Endothelial cell of umbilical vein (primary cell): ENCODE data around the gene PTPN22. TPM values are rescaled to one million over a fixed set of nuclear protein-coding genes. Genes with fewer than 3 reads are reported as not detected.

Source experiments
- BruUV-seq: library from RNA; stranded (reverse); fragments of 400-500 nt; replicated peaks from 2 replicates; lab custom pipeline; 2021; lab: Mats Ljungman, UMichigan
- CTCF ChIA-PET: fragments of 300-600, 350-600 bp; sonication (Branson Sonifier 250); formaldehyde crosslinking; loops from one replicate; lab custom pipeline; 2021; ENCODE audit warnings: antibody characterized with exemption, inconsistent platforms; lab: Charles Lee
- POLR2A ChIA-PET: fragments of 300-600, 350-600 bp; sonication (Branson Sonifier 250); formaldehyde crosslinking; loops from one replicate; lab custom pipeline; 2021; ENCODE audit warnings: antibody characterized with exemption, inconsistent platforms; lab: Charles Lee
- DNase-seq: peaks from one replicate; pipeline ENCODE4 v3.0.0-alpha.2; 2011; ENCODE audit warnings: low read depth, low spot score
- FAIRE-seq: peaks from 2 replicates; lab custom pipeline; 2011; peaks lifted over from hg19 to GRCh38; lab: Jason Lieb, UNC
- H2AFZ ChIP-seq: 2 replicates; pipeline ENCODE4 v1.6.0; 2012; ENCODE audit warnings: low read depth, low read length, control low read depth, inconsistent platforms
- H3K27ac ChIP-seq: 2 replicates; pipeline ENCODE4 v1.5.1; 2011; ENCODE audit warnings: low read depth, mild to moderate bottlenecking, control low read depth, low read length, moderate library complexity; ENCODE audit not compliant: insufficient read depth
- H3K27me3 ChIP-seq, 2 experiments: 2 replicates each; pipeline versions ENCODE4 v1.6.0 to v1.6.1; 2011; ENCODE audit warnings: low read length in 2 of 2, mixed read lengths in 1 of 2; ENCODE audit not compliant: control insufficient read depth in 2 of 2, insufficient read depth in 2 of 2
- H3K36me3 ChIP-seq, 2 experiments: 2 replicates in 1 of 2; 3 replicates in 1 of 2; pipeline ENCODE4 v1.5.1; 2011; ENCODE audit warnings: low read length in 2 of 2, mild to moderate bottlenecking in 1 of 2, moderate library complexity in 1 of 2; ENCODE audit not compliant: control insufficient read depth in 2 of 2, insufficient read depth in 2 of 2; ENCODE audit errors: extremely low read depth in 1 of 2
- H3K4me1 ChIP-seq: 3 replicates; pipeline ENCODE4 v1.5.1; 2011; ENCODE audit warnings: mild to moderate bottlenecking, low read length; ENCODE audit not compliant: control insufficient read depth, insufficient read depth; ENCODE audit errors: extremely low read depth
- H3K4me2 ChIP-seq: 2 replicates; pipeline ENCODE4 v1.6.1; 2011; ENCODE audit warnings: low read length, control low read depth, mixed read lengths; ENCODE audit not compliant: insufficient read depth
- H3K4me3 ChIP-seq, 3 experiments: fragments of 200-600 bp in 1 of 3; sonication (generic), shearing (Covaris generic) in 1 of 3; replicated peaks in 1 of 3; 2 replicates each; pipeline ENCODE4 v1.5.1; 2011 to 2016; ENCODE audit warnings: control low read depth in 3 of 3, low read length in 3 of 3, mild to moderate bottlenecking in 2 of 3, inconsistent platforms in 1 of 3, low read depth in 1 of 3, moderate library complexity in 1 of 3; ENCODE audit not compliant: insufficient read depth in 1 of 3
- H3K79me2 ChIP-seq: 2 replicates; pipeline ENCODE4 v1.6.0; 2012; ENCODE audit warnings: low read length, inconsistent platforms; ENCODE audit not compliant: control insufficient read depth, insufficient read depth
- H3K9ac ChIP-seq: replicated peaks from 2 replicates; pipeline ENCODE3; 2011; ENCODE audit warnings: low read length, control low read depth; ENCODE audit not compliant: insufficient read depth; ENCODE audit errors: extremely low read depth
- H3K9me1 ChIP-seq: replicated peaks from 3 replicates; pipeline ENCODE4 v1.6.0; 2011; ENCODE audit warnings: mild to moderate bottlenecking, low read length; ENCODE audit not compliant: control insufficient read depth, insufficient read depth; ENCODE audit errors: extremely low read depth
- H3K9me3 ChIP-seq: replicated peaks from 2 replicates; pipeline ENCODE4 v1.5.1; 2012; ENCODE audit warnings: low read length, inconsistent platforms; ENCODE audit not compliant: control insufficient read depth, insufficient read depth
- H4K20me1 ChIP-seq: replicated peaks from 2 replicates; pipeline ENCODE3; 2011; ENCODE audit warnings: mild to moderate bottlenecking, low read length; ENCODE audit not compliant: control insufficient read depth, insufficient read depth; ENCODE audit errors: extremely low read depth
- FOS ChIP-seq: IDR thresholded peaks from 2 replicates; pipeline ENCODE4 v1.6.1; 2011; ENCODE audit warnings: mild to moderate bottlenecking, low read length, moderate library complexity, borderline replicate concordance; ENCODE audit not compliant: insufficient read depth
- JUN ChIP-seq: IDR thresholded peaks from 2 replicates; pipeline ENCODE4 v1.6.1; 2011; ENCODE audit warnings: borderline replicate concordance, low read depth; ENCODE audit not compliant: insufficient read length, insufficient read depth
- MYC ChIP-seq: IDR thresholded peaks from one replicate; pipeline ENCODE4 v1.6.1; 2011; ENCODE audit warnings: mild to moderate bottlenecking, low read depth, low read length
- dilution Hi-C: fragments of 300-500 bp; cut with MboI; formaldehyde crosslinking; loops from one replicate; pipeline ENCODE4 v1.15.0; 2019; ENCODE audit warnings: low sequenced_read_pairs; ENCODE audit not compliant: extremely low pct_ligation_motif_present
- intact Hi-C: fragments of 100-400 bp; cut with micrococcal nuclease; formaldehyde crosslinking; loops from one replicate; pipeline ENCODE4 v1.10.0; 2022
- polyA plus RNA-seq, 4 experiments: library from polyadenylated mRNA; depleted of rRNA in 3 of 4; stranded (reverse) in 3 of 4; unstranded in 1 of 4; fragments of >200 nt; gene quantifications; 2 replicates each; pipeline versions ENCODE4 v1.2.1 to v1.2.3, GENCODE V29; 2011 to 2012; ENCODE audit warnings: missing spikeins in 1 of 4
- total RNA-seq: library from RNA; stranded (reverse); gene quantifications from 2 replicates; pipeline ENCODE4 v1.2.3, GENCODE V29; 2021

Gene PTPN22
- total and polyA plus RNA-seq, 2 donors (not counting 3 experiments of a cell fraction or from before 2014, with no cell fraction given): not detected

DNA sequence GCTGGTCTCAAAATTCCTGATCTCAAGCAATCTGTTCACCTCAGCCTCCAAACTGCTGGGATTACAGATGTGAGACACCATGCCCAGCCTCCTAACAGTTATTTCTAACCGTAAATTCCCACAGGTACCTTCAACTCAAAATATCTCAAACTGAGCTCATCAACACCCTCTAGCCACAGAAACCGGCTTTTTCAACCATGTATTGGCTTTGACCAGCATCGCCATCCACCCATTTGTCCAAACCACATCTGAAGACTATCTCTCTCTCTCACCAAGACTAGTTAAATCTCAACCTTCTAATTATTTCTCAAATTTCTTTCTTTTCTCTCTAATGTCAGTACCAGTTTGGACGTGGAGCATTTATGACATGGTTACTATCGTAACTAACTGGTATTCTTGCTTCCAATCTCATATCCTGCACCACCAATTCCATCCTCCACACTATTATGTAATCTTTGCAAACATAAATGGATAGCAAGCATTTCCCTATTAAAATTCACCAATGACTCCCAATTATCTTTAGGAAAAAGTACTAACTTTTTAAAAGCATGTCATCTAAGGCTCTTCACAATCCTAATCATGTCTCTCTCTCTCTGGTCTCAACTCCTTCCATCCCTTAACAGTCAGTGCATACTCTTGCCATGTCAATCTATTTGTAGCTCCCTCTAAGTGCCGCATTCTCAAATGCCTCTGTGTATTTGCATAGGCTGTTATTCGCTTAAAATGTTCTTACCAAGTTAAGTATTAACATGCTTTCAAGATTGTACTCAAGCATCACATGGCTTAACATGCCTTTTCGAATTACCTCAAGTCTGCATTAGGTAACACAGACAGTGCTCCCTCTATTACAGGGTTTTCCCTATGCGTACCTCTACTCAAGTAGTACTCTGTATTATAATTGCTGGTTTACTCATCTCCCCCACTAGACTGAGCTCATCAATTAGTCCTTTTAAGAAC lies 77.4 kb downstream of the PTPN22 start:
- POLR2A ChIA-PET: no interaction called here

DNA sequence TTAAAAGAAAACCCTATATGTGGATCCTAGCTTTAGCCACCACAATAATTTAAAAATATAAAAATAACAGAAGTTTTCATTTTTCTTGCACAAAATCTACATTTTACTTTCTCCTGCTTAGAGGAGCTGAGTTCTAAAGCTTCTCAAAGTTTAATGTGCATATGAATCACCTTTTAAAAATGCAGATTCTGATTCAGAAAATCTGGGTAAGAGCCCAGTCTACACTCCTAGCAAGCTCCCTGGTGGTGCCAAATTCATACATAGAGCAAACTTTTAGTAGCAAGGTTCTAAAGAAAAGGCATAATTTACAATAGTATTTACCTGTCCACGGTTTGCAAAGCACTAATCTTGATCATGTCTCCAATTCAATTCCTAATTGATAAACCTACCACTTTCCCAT lies 78.5 kb downstream of the PTPN22 start:
- no peak overlapping the region for H3K4me2 ChIP-seq
- ChIA-PET CTCF (interaction anchor here (0.6 to 1.1 kb wide), 2 partner anchors 17 to 19 kb away, joined by 3 read pairs; partner anchors contain the start of gene RSBN1), POLR2A (no interaction called here)
- peaks cover 5% of the 10 kb centered on the region for H3K4me1 ChIP-seq
- no TSS peak for BruUV-seq
- no peaks in the 10 kb centered on the region for H3K9me3 ChIP-seq
- FAIRE-seq (no peak), DNase-seq (no peak)
- TF ChIP-seq FOS: no peak
- TF ChIP-seq JUN: no peak
- no peaks in the 10 kb centered on the region for H3K27me3 ChIP-seq
- H3K79me2 ChIP-seq: peaks cover 31% of the 10 kb centered on the region
- no peak overlapping the region for H2AFZ ChIP-seq
- dilution Hi-C loops: no loop called here
- intact Hi-C loops: no loop called here
- no peaks in the 10 kb centered on the region for H3K9me1 ChIP-seq
- no peaks in the 10 kb centered on the region for H4K20me1 ChIP-seq
- H3K36me3 ChIP-seq: peaks cover 2% of the 10 kb centered on the region in 2 experiments
- no peak overlapping the region for H3K27ac ChIP-seq
- H3K4me3 ChIP-seq: no peak overlapping the region
- H3K9ac ChIP-seq: no peak overlapping the region

More for the DNA sequence above, 77.4 kb downstream of the PTPN22 start:
- Histone ChIP-seq H3K4me3 (no peak overlapping the region), H3K79me2 (peaks cover 32% of the 10 kb centered on the region), H3K4me1 (peaks cover 5% of the 10 kb centered on the region), H2AFZ (no peak overlapping the region), H3K9ac (no peak overlapping the region), H3K4me2 (no peak overlapping the region), H3K9me3 (no peaks in the 10 kb centered on the region), H3K27me3 (no peaks in the 10 kb centered on the region), H3K27ac (no peak overlapping the region), H4K20me1 (no peaks in the 10 kb centered on the region), H3K36me3 (peaks cover 2% of the 10 kb centered on the region in 2 experiments), H3K9me1 (no peaks in the 10 kb centered on the region)
- CTCF ChIA-PET: no interaction called here
- BruUV-seq: no TSS peak
- dilution Hi-C loops: no loop called here
- FAIRE-seq (no peak), DNase-seq (no peak)
- no peak for TF ChIP-seq JUN
- TF ChIP-seq MYC: no peak
- intact Hi-C loops: no loop called here
